Neuron (in vitro differentiated cells): ENCODE results near the gene AGPAT4.

Experiments used
- H2AFZ ChIP-seq: one replicate; pipeline ENCODE4 v1.6.1; 2013; ENCODE audit warnings: low read depth, mild to moderate bottlenecking, inconsistent platforms, low read length, moderate library complexity
- H3K27me3 ChIP-seq: one replicate; pipeline ENCODE4 v1.6.1; 2013; ENCODE audit warnings: low read length; ENCODE audit not compliant: insufficient read depth
- H3K36me3 ChIP-seq: one replicate; pipeline ENCODE4 v1.6.1; 2013; ENCODE audit warnings: low read length; ENCODE audit not compliant: insufficient read depth
- H3K4me1 ChIP-seq: one replicate; pipeline ENCODE4 v1.6.1; 2013; ENCODE audit warnings: low read length; ENCODE audit not compliant: insufficient read depth
- H3K4me3 ChIP-seq: 2 replicates; pipeline ENCODE4 v1.5.1; 2013; ENCODE audit warnings: mild to moderate bottlenecking, low read length, moderate library complexity
- H3K9me3 ChIP-seq: one replicate; pipeline ENCODE4 v1.6.1; 2013; ENCODE audit warnings: low read length

Gene AGPAT4

DNA sequence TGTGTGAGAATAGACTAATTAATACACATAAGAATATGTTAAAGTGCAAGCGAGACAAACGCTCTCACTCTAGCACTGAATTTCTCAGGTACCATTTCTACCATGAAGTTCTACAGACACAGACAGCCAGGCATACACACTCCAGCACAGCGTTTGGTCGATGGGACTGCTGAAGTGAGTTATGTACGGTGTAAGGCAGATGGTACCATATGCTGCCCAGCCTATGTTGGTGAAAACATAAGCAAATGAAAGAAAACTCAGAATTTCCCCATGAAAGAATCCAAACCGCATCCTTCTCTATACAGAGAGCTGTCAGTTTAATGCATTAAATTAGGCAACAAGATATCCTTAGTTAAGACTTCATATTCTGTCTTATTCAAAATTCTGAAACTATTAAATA lies 34.9 kb downstream of the AGPAT4 start:
- Histone ChIP-seq H3K4me3 (no peak overlapping the region), H3K27me3 (no peaks in the 10 kb centered on the region), H3K4me1 (peaks cover 8% of the 10 kb centered on the region), H2AFZ (no peak overlapping the region), H3K9me3 (no peaks in the 10 kb centered on the region), H3K36me3 (peaks cover 7% of the 10 kb centered on the region)

DNA sequence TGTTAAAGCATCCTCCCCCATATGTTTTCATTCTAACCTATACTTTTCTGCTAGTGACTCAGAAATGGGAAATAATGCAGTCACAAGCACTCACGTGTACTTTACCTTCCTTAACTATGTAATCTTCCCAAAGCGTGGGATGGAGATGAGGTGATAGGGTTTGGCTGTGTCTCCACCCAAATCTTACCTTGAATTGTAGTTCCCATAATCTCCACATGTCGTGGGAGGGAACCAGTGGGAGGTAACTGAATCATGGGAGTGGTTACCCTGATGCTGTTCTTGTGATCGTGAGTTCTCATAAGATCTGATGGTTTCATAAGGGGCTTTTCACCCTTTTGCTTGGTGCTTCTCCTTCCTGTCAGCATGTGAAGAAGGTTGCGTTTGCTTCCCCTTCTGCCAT lies 35.4 kb downstream of the AGPAT4 start:
- Histone ChIP-seq H3K4me3 (no peak overlapping the region), H3K9me3 (no peaks in the 10 kb centered on the region), H3K27me3 (no peaks in the 10 kb centered on the region), H3K4me1 (peaks cover 3% of the 10 kb centered on the region), H3K36me3 (peaks cover 7% of the 10 kb centered on the region), H2AFZ (no peak overlapping the region)

GRCh38 chr6:161238081-161238480 lies 35.8 kb downstream of the AGPAT4 start:
- no peak overlapping the region for H2AFZ ChIP-seq
- H3K27me3 ChIP-seq = no peaks in the 10 kb centered on the region
- H3K9me3 ChIP-seq = no peaks in the 10 kb centered on the region
- no peak overlapping the region for H3K4me3 ChIP-seq
- H3K36me3 ChIP-seq = peaks cover 7% of the 10 kb centered on the region
- no peaks in the 10 kb centered on the region for H3K4me1 ChIP-seq

DNA sequence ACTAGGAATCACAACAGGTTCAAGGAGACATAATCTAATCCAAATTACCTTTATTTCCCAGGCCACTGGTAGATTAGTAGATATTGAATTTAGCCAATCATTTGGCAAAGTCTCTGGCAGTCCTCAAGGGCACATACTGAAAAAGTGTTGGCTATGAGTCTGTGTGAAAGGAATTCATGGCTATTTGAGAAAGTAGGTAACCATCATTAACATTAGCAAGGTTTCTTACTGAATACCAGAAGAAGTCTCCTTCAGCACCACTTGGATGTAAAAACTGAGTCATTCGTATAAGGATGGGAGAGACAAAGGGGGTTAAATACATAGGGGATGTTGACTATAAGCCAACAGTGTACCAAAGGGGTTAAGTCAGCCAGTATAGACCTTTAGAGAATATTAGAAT lies 36.7 kb downstream of the AGPAT4 start:
- Histone ChIP-seq H2AFZ (no peak overlapping the region), H3K4me1 (no peaks in the 10 kb centered on the region), H3K9me3 (peaks cover 5% of the 10 kb centered on the region), H3K36me3 (peaks cover 8% of the 10 kb centered on the region), H3K27me3 (no peaks in the 10 kb centered on the region), H3K4me3 (no peak overlapping the region)

GRCh38 chr6:161235776-161236633 lies 37.9 kb downstream of the AGPAT4 start:
- peaks cover 8% of the 10 kb centered on the region for H3K9me3 ChIP-seq
- H3K27me3 ChIP-seq = no peaks in the 10 kb centered on the region
- peaks cover 19% of the 10 kb centered on the region for H3K36me3 ChIP-seq
- H3K4me3 ChIP-seq = no peak overlapping the region
- H2AFZ ChIP-seq = no peak overlapping the region
- H3K4me1 ChIP-seq = no peaks in the 10 kb centered on the region

- H3K9me3 ChIP-seq = peaks cover 8% of the 10 kb centered on the region
- H3K27me3 ChIP-seq = no peaks in the 10 kb centered on the region
- H3K4me1 ChIP-seq = peaks cover 8% of the 10 kb centered on the region
- peaks cover 27% of the 10 kb centered on the region for H3K36me3 ChIP-seq
- H3K4me3 ChIP-seq = no peak overlapping the region
- no peak overlapping the region for H2AFZ ChIP-seq
These were observed 39.7 kb downstream of the AGPAT4 start for GRCh38 chr6:161233986-161234661.

DNA sequence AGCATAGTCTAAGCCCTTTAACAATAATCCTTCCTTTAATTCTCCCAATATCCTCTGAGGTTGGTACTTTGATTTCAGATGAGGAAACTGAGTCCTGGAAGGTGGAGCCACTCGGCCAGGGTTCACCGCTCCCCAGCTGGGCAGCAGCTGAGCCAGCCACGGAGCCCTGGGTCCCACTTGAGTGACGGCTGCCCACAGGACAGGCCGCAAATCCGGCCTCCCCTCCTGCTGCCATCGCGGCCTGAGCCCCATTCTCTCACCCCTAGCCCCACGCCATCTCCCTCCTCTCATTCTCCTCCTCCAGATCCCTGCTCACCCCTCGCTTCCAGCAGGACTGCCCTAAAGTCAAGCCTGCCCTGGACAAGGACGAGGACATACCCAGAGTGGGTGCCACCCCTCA lies 41.4 kb downstream of the AGPAT4 start:
- no peak overlapping the region for H2AFZ ChIP-seq
- peaks cover 20% of the 10 kb centered on the region for H3K4me1 ChIP-seq
- H3K4me3 ChIP-seq = no peak overlapping the region
- peaks cover 8% of the 10 kb centered on the region for H3K9me3 ChIP-seq
- H3K27me3 ChIP-seq = no peaks in the 10 kb centered on the region
- H3K36me3 ChIP-seq = peaks cover 20% of the 10 kb centered on the region

GRCh38 chr6:161232010-161232409 lies 41.9 kb downstream of the AGPAT4 start:
- Histone ChIP-seq H3K9me3 (peaks cover 8% of the 10 kb centered on the region), H3K27me3 (no peaks in the 10 kb centered on the region), H3K4me1 (peaks cover 20% of the 10 kb centered on the region), H3K4me3 (no peak overlapping the region), H3K36me3 (peaks cover 24% of the 10 kb centered on the region), H2AFZ (no peak overlapping the region)

DNA sequence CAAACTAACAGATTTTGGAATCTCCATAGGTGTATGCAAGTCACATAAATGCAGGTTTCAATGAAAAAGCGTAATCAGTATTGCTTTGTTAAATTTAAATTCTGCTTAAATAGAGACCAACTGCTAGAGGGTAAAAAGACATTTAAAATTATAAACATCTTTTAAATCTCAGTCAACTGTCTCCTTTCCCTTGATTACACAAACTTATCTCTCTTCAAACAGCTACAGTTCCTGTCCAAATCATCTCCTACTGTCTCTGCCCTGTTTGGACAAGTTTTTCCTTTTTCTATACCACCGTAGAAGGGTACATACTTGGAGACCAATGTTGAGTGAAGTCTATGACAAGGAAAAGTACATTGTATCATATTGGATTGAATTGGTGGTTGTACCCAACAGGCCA lies 43.5 kb downstream of the AGPAT4 start:
- Histone ChIP-seq H3K4me1 (peaks cover 20% of the 10 kb centered on the region), H2AFZ (no peak overlapping the region), H3K4me3 (no peak overlapping the region), H3K27me3 (no peaks in the 10 kb centered on the region), H3K36me3 (peaks cover 36% of the 10 kb centered on the region), H3K9me3 (peaks cover 8% of the 10 kb centered on the region)

- Histone ChIP-seq H2AFZ (no peak overlapping the region), H3K9me3 (peaks cover 8% of the 10 kb centered on the region), H3K4me1 (peaks cover 20% of the 10 kb centered on the region), H3K27me3 (no peaks in the 10 kb centered on the region), H3K4me3 (peak overlapping the region; percentile 38), H3K36me3 (peaks cover 36% of the 10 kb centered on the region)
These were observed 44.8 kb downstream of the AGPAT4 start for GRCh38 chr6:161228921-161229591.

DNA sequence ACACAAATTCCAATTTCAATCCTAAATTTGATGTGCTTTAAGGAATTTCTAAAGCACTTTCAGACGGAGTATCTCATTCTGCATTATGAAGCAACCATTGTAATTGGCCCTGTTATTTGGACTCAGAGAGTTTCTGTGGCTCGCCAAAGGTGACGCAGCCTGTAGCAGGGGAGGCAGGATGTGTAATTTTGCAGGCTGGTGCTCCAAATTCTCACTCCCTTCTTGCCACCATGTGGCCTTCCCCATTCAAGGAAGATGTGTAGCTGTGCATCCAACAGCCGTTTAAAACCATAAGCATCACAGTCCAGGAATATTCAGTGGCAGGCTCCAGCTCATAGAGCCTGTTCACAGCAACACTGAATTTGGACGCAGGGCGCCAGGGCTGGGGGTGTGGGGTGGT lies 45.8 kb downstream of the AGPAT4 start:
- no peak overlapping the region for H2AFZ ChIP-seq
- H3K27me3 ChIP-seq = no peaks in the 10 kb centered on the region
- peaks cover 20% of the 10 kb centered on the region for H3K4me1 ChIP-seq
- H3K4me3 ChIP-seq = no peak overlapping the region
- peaks cover 38% of the 10 kb centered on the region for H3K36me3 ChIP-seq
- peaks cover 8% of the 10 kb centered on the region for H3K9me3 ChIP-seq

DNA sequence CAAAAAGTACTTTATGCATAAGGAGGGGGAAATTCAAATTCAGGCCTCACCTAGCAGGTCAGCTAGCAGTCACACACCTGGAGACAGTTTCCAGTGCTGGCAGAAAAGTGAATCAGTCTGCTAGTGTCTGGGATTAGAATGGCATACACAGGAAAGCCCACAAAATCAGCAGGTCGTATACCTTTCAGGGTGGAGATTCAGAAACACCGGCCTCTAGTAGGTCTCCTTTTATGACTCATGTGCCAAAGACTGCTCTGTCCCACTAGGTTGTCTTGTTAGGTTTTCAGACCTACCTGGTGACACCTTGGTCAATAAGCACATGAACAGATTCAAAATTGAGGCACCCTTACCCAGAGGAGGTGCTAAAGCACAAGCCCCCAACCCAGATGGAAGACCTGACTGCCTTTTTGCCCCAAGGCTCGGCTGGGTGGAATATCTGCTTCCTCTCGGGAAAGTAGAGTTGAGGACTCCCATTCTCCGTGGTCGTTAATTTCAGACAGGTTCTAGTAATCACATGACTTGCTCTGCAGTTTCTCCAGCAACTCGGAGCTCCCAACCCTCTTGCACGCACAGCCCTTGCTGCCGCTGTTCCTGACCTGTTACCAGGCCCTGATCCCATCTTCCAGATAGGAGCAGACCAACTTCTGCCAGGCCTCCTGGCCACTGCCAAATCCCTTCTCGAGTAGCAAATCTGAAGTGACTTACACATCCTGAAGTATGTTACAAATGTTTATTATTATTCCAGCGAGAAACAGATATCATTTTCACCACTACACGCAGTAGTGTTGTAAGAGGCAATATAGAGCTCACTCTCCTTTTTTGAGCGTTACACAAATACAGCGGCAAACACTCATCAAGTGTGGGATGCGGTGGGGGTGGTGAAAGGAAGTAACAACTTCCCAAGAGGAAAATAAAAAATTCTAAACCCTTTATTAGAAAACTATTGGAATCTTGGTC lies 46.6 kb downstream of the AGPAT4 start:
- Histone ChIP-seq H3K4me1 (peaks cover 20% of the 10 kb centered on the region), H3K9me3 (peaks cover 8% of the 10 kb centered on the region), H3K36me3 (peaks cover 45% of the 10 kb centered on the region), H3K4me3 (no peak overlapping the region), H2AFZ (no peak overlapping the region), H3K27me3 (no peaks in the 10 kb centered on the region)
